ENCODE results near the gene C16orf78.

GRCh38 chr16:49395021-49395420, 21.4 kb downstream of the C16orf78 start:
- TF ChIP-seq RARB (CRISPR knock-in tag; IDR thresholded peaks at IDR 0.05): no peak
- no peak for TF ChIP-seq PPARA (CRISPR knock-in tag; IDR thresholded peaks at IDR 0.05; ENCODE audit: borderline replicate concordance)
- TF ChIP-seq TCF4 (CRISPR knock-in tag; IDR thresholded peaks at IDR 0.05; ENCODE audit: borderline replicate concordance): no peak
- TF ChIP-seq ZNF565 (CRISPR knock-in tag; conservative IDR thresholded peaks at IDR 0.05; ENCODE audit: low read depth): no peak
- no peak for TF ChIP-seq ZFP30 (CRISPR knock-in tag; IDR thresholded peaks at IDR 0.05)
- TF ChIP-seq ZC3H10 (CRISPR knock-in tag; IDR thresholded peaks at IDR 0.05): no peak
- TF ChIP-seq, protein P1, sequence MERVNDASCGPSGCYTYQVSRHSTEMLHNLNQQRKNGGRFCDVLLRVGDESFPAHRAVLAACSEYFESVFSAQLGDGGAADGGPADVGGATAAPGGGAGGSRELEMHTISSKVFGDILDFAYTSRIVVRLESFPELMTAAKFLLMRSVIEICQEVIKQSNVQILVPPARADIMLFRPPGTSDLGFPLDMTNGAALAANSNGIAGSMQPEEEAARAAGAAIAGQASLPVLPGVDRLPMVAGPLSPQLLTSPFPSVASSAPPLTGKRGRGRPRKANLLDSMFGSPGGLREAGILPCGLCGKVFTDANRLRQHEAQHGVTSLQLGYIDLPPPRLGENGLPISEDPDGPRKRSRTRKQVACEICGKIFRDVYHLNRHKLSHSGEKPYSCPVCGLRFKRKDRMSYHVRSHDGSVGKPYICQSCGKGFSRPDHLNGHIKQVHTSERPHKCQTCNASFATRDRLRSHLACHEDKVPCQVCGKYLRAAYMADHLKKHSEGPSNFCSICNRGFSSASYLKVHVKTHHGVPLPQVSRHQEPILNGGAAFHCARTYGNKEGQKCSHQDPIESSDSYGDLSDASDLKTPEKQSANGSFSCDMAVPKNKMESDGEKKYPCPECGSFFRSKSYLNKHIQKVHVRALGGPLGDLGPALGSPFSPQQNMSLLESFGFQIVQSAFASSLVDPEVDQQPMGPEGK (CRISPR knock-in tag; IDR thresholded peaks at IDR 0.05; ENCODE audit: borderline replicate concordance): no peak
- no peak for TF ChIP-seq ZNF8 (CRISPR knock-in tag; IDR thresholded peaks at IDR 0.05)
